Thyroid gland (tissue), 4 donors: ENCODE results near the gene ABO. TPM values are rescaled to one million over a fixed set of nuclear protein-coding genes. Genes with fewer than 3 reads are reported as not detected.
A peak's percentile ranks its signal among the peaks of the same experiment; 100 is the strongest.
"Not testable (repeated sequence)": the region's sequence is repeated elsewhere in the genome, so short reads cannot be mapped to it uniquely, and the experiment has no call there.

ENCODE experiments used
- DNase-seq, 2 donors: peaks; one replicate each; pipeline ENCODE4 v3.0.0-alpha.2; 2019
- H3K27ac ChIP-seq, 3 donors: fragments of 200-600 bp; sonication (generic); 1 replicate in 2 of 3; 2 replicates in 1 of 3; pipeline ENCODE4 v1.5.1; 2016 to 2019; ENCODE audit warnings: mild to moderate bottlenecking in 1 of 3, moderate library complexity in 1 of 3
- H3K27me3 ChIP-seq: fragments of 200-600 bp; sonication (generic); one replicate; pipeline ENCODE4 v1.5.1; 2019
- H3K36me3 ChIP-seq, 2 donors: fragments of 200-600 bp; sonication (generic); one replicate each; pipeline ENCODE4 v1.5.1; 2016 to 2019
- H3K4me1 ChIP-seq, 2 donors: fragments of 200-600 bp; sonication (generic); one replicate each; pipeline ENCODE4 v1.5.1; 2017 to 2019
- H3K4me3 ChIP-seq, 3 donors: fragments of 200-600 bp; sonication (generic); replicated peaks in 1 of 3; 1 replicate in 2 of 3; 2 replicates in 1 of 3; pipeline ENCODE4 v1.5.1; 2016; ENCODE audit warnings: mild to moderate bottlenecking in 1 of 3
- H3K9me3 ChIP-seq: fragments of 200-600 bp; sonication (generic); one replicate; pipeline ENCODE4 v1.5.1; 2017
- POLR2A ChIP-seq, 2 donors: fragments of 450-650 bp; IDR thresholded peaks; one replicate each; pipeline ENCODE4 v1.6.1; 2017; ENCODE audit warnings: antibody characterized with exemption in 2 of 2, mild to moderate bottlenecking in 2 of 2, moderate library complexity in 1 of 2
- WGBS, 2 donors: methylation state at CpG; one replicate each; pipeline ENCODE4 v1.1.5; 2017; 5-methylcytosine and 5-hydroxymethylcytosine counted together
- intact Hi-C: fragments of 100-400 bp; cut with DNase I; formaldehyde crosslinking; loops from one replicate; pipeline ENCODE4 v1.15.1; 2023
- total RNA-seq, 4 donors: library from RNA; depleted of rRNA; stranded (reverse); fragments of >200 nt; gene quantifications; one replicate each; pipeline ENCODE4 v1.2.3, GENCODE V29; 2016
- TF ChIP-seq, protein P1 (sequence below), 6 experiments: fragments of 200-600 bp in 3 of 6; fragments of 450-650 bp in 3 of 6; sonication (generic) in 3 of 6; IDR thresholded peaks; one replicate each; pipeline ENCODE4 v1.5.1; 2016 to 2019; ENCODE audit warnings: antibody characterized with exemption in 6 of 6, mild to moderate bottlenecking in 2 of 6, inconsistent platforms in 1 of 6, moderate library complexity in 1 of 6

Gene ABO
- total RNA-seq, 4 donors from 2014 or later: 15.7 to 32.6 (median 24.9) TPM

DNA sequence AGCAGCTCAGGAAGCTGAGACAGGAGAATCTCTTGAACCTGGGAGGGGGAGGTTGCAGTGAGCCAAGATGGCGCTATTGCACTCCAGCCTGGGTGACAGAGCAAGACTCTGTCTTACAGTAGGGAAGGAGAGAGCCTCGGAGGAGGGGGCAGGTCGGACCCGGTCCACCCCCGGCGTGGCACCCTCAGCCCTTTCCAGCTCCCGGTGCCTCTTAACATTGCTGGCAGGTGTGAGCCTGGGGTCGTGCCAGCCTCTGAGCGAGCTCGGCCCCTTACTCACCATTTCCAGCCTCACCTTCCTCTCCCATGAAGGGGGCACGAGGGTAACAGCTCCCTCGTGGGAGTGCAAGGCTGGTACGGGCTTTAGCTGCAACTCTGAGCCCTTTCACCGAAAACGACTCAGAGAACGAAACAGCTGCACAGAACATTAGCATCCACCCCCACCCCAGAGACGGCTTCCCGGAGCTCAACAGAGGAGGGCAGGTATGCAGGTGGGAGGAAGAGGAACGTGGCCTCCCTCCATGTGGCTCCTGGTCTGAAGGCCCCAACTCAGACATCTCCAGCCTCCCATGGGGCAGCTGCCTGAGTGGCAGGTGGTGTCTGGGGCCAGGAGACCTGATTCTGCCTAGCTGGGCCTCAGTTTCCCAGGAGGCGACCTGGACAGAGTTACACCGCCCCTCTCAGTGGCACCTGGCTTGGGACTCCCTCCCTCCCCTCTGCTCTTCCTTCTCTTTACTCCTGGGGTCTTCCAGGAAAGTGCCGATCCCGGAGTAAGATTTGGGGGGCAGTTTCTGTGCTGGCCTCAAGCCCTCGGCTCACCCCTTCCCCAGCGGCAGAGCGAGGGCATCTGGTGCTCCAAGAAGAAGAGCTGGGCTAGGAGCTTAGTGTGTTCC lies 28.5 kb upstream of the ABO start:
- no peaks in the 10 kb centered on the region for H3K27me3 ChIP-seq
- no peak for DNase-seq
- H3K36me3 ChIP-seq: no peaks in the 10 kb centered on the region
- H3K9me3 ChIP-seq: no peaks in the 10 kb centered on the region
- TF ChIP-seq, protein P1, sequence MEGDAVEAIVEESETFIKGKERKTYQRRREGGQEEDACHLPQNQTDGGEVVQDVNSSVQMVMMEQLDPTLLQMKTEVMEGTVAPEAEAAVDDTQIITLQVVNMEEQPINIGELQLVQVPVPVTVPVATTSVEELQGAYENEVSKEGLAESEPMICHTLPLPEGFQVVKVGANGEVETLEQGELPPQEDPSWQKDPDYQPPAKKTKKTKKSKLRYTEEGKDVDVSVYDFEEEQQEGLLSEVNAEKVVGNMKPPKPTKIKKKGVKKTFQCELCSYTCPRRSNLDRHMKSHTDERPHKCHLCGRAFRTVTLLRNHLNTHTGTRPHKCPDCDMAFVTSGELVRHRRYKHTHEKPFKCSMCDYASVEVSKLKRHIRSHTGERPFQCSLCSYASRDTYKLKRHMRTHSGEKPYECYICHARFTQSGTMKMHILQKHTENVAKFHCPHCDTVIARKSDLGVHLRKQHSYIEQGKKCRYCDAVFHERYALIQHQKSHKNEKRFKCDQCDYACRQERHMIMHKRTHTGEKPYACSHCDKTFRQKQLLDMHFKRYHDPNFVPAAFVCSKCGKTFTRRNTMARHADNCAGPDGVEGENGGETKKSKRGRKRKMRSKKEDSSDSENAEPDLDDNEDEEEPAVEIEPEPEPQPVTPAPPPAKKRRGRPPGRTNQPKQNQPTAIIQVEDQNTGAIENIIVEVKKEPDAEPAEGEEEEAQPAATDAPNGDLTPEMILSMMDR (IDR thresholded peaks at IDR 0.05): no peak
- TF ChIP-seq POLR2A (IDR thresholded peaks at IDR 0.05): no peak
- 78 to 82% methylated on average over 13 to 26 of the region's 26 CpGs for WGBS, 2 donors
- no peak overlapping the region for H3K4me3 ChIP-seq
- peaks cover 13 to 19% of the 10 kb centered on the region in 2 donors for H3K4me1 ChIP-seq
- intact Hi-C loops: no loop called here
- no peak overlapping the region for H3K27ac ChIP-seq

DNA sequence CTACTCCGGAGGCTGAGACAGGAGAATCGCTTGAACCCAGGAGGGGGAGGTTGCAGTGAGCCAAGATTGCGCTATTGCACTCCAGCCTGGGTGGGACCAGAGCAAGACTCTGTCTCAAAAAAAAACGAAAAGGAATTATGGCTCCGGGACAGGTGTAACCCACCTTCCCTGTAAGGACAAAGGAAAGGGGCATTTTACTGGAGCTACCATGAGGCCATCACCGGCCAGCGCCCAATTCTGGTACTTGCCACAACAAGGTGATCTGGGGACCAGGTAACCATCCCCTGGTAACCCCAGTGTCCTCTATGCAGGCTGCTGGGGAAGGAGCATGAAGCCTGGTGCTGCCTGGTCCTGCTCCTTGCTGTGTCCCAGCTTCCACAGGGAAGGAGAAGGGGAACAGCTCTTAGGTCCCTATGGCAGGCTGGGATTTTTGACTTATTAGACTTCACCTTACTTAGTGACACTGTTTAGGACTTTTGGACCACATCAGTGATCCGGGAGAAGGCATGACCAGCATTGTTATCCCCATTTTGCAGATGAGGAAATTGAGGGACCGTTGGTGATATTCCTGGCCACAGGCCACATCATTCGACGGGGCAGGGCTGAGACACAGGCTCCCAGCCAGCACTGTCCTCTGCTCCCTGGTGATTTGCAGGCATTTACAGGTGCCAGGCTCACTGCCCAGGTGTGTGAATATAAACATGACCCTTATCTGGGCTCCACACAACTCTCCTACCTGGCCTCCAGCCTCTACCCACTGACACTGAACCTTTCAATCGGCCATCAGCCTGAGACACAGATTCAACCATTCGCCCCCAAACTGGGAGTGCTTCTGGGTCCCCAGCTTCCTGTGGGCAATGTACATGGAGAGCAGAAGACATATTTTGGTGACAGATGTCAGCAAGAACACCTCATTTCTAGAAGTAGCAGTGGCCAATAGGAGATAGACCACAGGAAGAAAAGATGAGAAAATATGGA lies 26.5 kb upstream of the ABO start:
- TF ChIP-seq, protein P1 (IDR thresholded peaks at IDR 0.05): no peak
- TF ChIP-seq POLR2A (IDR thresholded peaks at IDR 0.05): no peak

DNA sequence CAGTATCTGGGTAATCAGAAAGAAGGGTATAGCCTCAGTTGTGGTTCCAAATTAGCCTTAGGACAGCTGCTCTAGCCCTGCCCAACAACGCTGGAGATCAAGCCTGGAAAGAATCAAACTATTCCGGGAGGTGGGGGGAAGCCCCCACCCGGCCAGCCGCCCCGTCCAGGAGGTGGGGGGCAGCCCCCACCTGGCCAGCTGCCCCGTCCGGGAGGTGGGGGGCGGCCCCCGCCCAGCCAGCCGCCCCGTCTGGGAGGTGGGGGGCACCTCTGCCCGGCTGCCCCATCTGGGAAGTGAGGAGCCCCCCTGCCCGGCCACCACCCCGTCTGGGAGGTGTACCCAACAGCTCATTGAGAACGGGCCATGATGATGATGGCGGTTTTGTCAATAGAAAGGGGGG lies 25.0 kb upstream of the ABO start:
- H3K9me3 ChIP-seq, H3K36me3 ChIP-seq, H3K27me3 ChIP-seq, H3K4me3 ChIP-seq, DNase-seq, intact Hi-C loops: not testable (repeated sequence)
- 53 to 54% methylated on average over 9 to 11 of the region's 16 CpGs for WGBS, 2 donors
- Histone ChIP-seq H3K4me1 (peaks cover 13 to 19% of the 10 kb centered on the region in 2 donors), H3K27ac (peak overlapping the region; percentile 40 to 75 (median 59))

More for the DNA sequence above, 26.5 kb upstream of the ABO start:
- Histone ChIP-seq H3K9me3 (no peaks in the 10 kb centered on the region), H3K4me1 (peaks cover 13 to 19% of the 10 kb centered on the region in 2 donors), H3K36me3 (no peaks in the 10 kb centered on the region), H3K4me3 (no peak overlapping the region), H3K27ac (peak overlapping the region; percentile 12 to 65 (median 62)), H3K27me3 (no peaks in the 10 kb centered on the region)
- intact Hi-C loops: no loop called here
- WGBS, 2 donors: 84 to 87% methylated on average over 13 of the region's 13 CpGs
- DNase-seq: no peak

DNA sequence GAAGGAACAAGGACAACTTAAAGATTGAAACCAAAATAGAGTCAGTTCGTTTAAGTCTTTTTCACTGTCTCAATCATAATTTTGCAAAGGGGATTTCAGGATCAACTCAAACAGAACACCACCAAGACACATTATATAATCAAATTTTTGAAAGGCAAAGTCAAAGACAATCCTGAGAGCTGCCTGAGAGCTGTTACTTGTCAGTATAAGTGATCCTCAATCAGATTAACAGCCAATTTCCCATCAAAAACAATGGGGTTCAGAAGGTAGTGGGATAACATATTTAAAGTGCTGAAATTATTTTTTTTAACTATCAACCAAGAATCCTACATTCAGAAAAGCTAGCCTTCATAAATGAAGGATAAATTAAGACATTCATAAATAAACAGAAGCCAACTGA lies 19.3 kb upstream of the ABO start:
- H3K36me3 ChIP-seq: no peaks in the 10 kb centered on the region
- no peak for TF ChIP-seq POLR2A (IDR thresholded peaks at IDR 0.05)
- TF ChIP-seq, protein P1 (IDR thresholded peaks at IDR 0.05): no peak
- WGBS, 2 donors: 68 to 84% methylated on average over 1 of the region's 1 CpG
- H3K27me3 ChIP-seq: no peaks in the 10 kb centered on the region
- no peak for DNase-seq
- no peak overlapping the region for H3K4me3 ChIP-seq
- H3K27ac ChIP-seq: no peak overlapping the region
- intact Hi-C loops: no loop called here
- no peaks in the 10 kb centered on the region for H3K9me3 ChIP-seq
- no peaks in the 10 kb centered on the region for H3K4me1 ChIP-seq

DNA sequence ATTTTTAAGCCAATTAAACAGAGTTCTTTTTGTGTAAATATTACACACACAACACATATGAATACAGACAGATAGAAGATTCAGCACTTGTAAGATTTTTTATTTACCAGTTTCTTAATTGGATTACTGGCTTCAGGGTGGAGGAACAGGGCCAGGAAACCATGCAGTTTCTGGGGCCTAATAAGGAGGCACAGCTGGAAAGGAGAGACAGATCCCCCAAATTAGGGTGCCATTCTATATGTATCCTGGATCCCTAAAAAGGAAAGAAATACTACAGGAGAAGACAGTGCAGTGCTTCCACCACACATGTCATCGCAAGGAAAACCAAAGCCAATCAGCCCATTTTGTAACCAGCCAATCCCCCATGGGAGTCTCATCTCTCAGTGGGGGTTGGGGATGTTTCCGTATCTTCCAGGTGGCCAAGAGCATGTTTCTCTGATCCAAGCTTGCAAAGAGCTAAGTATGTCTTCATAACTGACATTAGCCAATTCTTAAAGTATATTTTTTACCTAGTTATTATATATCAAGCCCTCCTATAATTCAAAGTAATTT lies 15.8 kb upstream of the ABO start:
- Histone ChIP-seq H3K4me1 (no peaks in the 10 kb centered on the region), H3K36me3 (no peaks in the 10 kb centered on the region), H3K27me3 (no peaks in the 10 kb centered on the region), H3K27ac (no peak overlapping the region), H3K9me3 (no peaks in the 10 kb centered on the region), H3K4me3 (no peak overlapping the region)
- no peak for DNase-seq
- WGBS, 2 donors: 87 to 97% methylated on average over 2 of the region's 2 CpGs
- no peak for TF ChIP-seq POLR2A (IDR thresholded peaks at IDR 0.05)
- TF ChIP-seq, protein P1 (IDR thresholded peaks at IDR 0.05): no peak
- intact Hi-C loops: no loop called here
